Suprapubic skin (tissue), 3 donors: ENCODE data around the gene VPS39.

Experiments
- CTCF ChIP-seq, 2 donors: fragments of 200-600 bp in 1 of 2; fragments of 450-650 bp in 1 of 2; sonication (generic) in 1 of 2; IDR thresholded peaks; one replicate each; pipeline ENCODE4 v1.5.1; 2016 to 2019; ENCODE audit warnings: antibody characterized with exemption in 2 of 2, mild to moderate bottlenecking in 1 of 2, moderate library complexity in 1 of 2
- POLR2A ChIP-seq, 2 donors: fragments of 450-650 bp; IDR thresholded peaks; one replicate each; pipeline ENCODE4 v1.6.1; 2017; ENCODE audit warnings: antibody characterized with exemption in 2 of 2, mild to moderate bottlenecking in 2 of 2, moderate library complexity in 2 of 2

DNA sequence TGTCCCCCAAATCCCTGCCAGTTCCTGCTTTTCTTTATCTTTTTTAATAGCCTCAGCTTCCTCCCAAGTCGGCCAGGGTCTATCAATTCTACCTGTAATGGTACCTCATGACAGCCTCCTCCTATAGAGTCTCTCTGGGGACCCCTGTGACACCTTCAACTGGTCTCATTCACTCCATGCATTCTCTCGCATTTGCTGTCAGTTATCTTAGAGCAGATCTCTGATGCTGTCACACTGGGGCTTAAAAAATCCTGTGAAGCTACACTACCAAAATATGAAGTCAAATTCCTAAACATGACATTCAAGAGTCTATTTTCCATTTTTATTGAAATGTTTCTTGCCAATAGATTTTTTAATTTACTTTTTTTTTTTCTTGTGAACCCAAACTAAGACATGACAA is 5.5 kb downstream of the VPS39 start:
- TF ChIP-seq POLR2A (IDR thresholded peaks at IDR 0.05) (no peak), CTCF (IDR thresholded peaks at IDR 0.05) (no peak)
